SJCRH30 (cell line): ENCODE measurements around the gene LAS1L. TPM values are rescaled to one million over a fixed set of nuclear protein-coding genes. Genes with fewer than 3 reads are reported as not detected.
"Not testable (repeated sequence)": the region's sequence is repeated elsewhere in the genome, so short reads cannot be mapped to it uniquely, and the experiment has no call there.

ENCODE experiments used
- DNase-seq, 2 experiments: peaks; one replicate each; pipeline ENCODE4 v3.0.0-alpha.2; 2015 to 2020
- H3K27ac ChIP-seq: fragments of 250-450 bp; sonication (Bioruptor Pico); 2 replicates; pipeline ENCODE4 v1.5.1; 2020; ENCODE audit warnings: mild to moderate bottlenecking, moderate library complexity
- H3K27me3 ChIP-seq: fragments of 250-450 bp; sonication (Bioruptor Pico); 2 replicates; pipeline ENCODE4 v1.5.1; 2020; ENCODE audit warnings: mild to moderate bottlenecking, moderate library complexity
- H3K36me3 ChIP-seq: fragments of 250-450 bp; sonication (Bioruptor Pico); 2 replicates; pipeline ENCODE4 v1.5.1; 2020; ENCODE audit warnings: mild to moderate bottlenecking, moderate library complexity
- H3K4me1 ChIP-seq: fragments of 250-450 bp; sonication (Bioruptor Pico); 2 replicates; pipeline ENCODE4 v1.5.1; 2020; ENCODE audit warnings: mild to moderate bottlenecking, moderate library complexity
- H3K4me3 ChIP-seq: fragments of 250-450 bp; sonication (Bioruptor Pico); 2 replicates; pipeline ENCODE4 v1.5.1; 2020; ENCODE audit warnings: mild to moderate bottlenecking, moderate library complexity
- H3K9me3 ChIP-seq: fragments of 250-450 bp; sonication (Bioruptor Pico); replicated peaks from 2 replicates; pipeline ENCODE4 v1.5.1; 2020; ENCODE audit warnings: mild to moderate bottlenecking, moderate library complexity
- total RNA-seq: library from RNA; depleted of rRNA; stranded (reverse); fragments of >200 nt; shearing (Covaris generic); gene quantifications from 2 replicates; pipeline ENCODE4 v1.2.3, GENCODE V29; 2014; rRNA removed

The LAS1L gene
- total RNA-seq, result 66.0 and 72.8 TPM in 2 replicates

- Histone ChIP-seq H3K27me3 (no peaks in the 10 kb centered on the region), H3K9me3 (no peaks in the 10 kb centered on the region; the same call in 1 of the 2 replicates), H3K4me3 (peak within 1 kb of the TSS; percentile 83), H3K27ac (peak within 1 kb of the TSS; percentile 64), H3K36me3 (peaks cover 18% of the 10 kb centered on the region), H3K4me1 (peaks cover 4% of the 10 kb centered on the region; the same call in 1 of the 2 replicates)
- peak; percentile 94 to 97 for DNase-seq
Observed at GRCh38 chrX:65534450-65535292, at the start of gene LAS1L. Gene LAS1L, minus strand, starts transcription at chrX:65534787. Its CDS starts 72 bp downstream, at chrX:65534715.

- H3K4me3 ChIP-seq, result no peak overlapping the region
- H3K9me3 ChIP-seq, result no peaks in the 10 kb centered on the region
- H3K36me3 ChIP-seq, result no peaks in the 10 kb centered on the region
- H3K27ac ChIP-seq, result no peak overlapping the region
- DNase-seq, result no peak
- H3K4me1 ChIP-seq, result no peaks in the 10 kb centered on the region
- H3K27me3 ChIP-seq, result no peaks in the 10 kb centered on the region
Observed at GRCh38 chrX:65582450-65583082, 48.0 kb upstream of the LAS1L start.

GRCh38 chrX:65581661-65582339, 47.2 kb upstream of the LAS1L start:
- Histone ChIP-seq H3K4me3 (no peak overlapping the region), H3K4me1 (no peaks in the 10 kb centered on the region), H3K27me3 (no peaks in the 10 kb centered on the region), H3K9me3 (no peaks in the 10 kb centered on the region), H3K36me3 (no peaks in the 10 kb centered on the region), H3K27ac (no peak overlapping the region)
- DNase-seq, result peak; percentile 48 to 81

DNA sequence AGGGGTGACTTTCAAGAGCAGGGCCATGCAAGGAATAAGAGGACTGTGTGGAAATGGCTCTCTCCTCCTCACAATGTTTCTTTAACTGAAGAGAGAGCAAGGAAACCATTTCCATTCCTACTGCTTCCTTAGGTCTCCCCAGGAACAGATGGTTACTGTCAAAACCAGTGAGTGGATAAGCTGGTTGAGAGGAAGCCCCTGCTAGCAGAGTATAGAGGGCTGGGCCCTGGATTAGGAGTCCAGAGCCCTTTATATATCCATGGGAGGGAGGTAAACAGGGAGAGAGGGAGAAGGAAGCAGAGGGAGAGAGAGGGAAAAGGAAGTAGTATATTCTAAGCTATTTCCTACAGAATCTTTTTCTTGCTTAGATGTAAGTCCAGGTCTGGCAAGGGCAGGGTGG, 43.8 kb upstream of the LAS1L start:
- H3K4me1 ChIP-seq, result no peaks in the 10 kb centered on the region
- H3K36me3 ChIP-seq, result no peaks in the 10 kb centered on the region
- H3K4me3 ChIP-seq, result no peak overlapping the region
- H3K27ac ChIP-seq, result no peak overlapping the region
- no peaks in the 10 kb centered on the region for H3K9me3 ChIP-seq
- DNase-seq, result no peak
- no peaks in the 10 kb centered on the region for H3K27me3 ChIP-seq

- Histone ChIP-seq H3K4me3 (no peak overlapping the region), H3K4me1 (no peaks in the 10 kb centered on the region), H3K36me3 (no peaks in the 10 kb centered on the region)
Observed at GRCh38 chrX:65576160-65576559, 41.6 kb upstream of the LAS1L start.

DNA sequence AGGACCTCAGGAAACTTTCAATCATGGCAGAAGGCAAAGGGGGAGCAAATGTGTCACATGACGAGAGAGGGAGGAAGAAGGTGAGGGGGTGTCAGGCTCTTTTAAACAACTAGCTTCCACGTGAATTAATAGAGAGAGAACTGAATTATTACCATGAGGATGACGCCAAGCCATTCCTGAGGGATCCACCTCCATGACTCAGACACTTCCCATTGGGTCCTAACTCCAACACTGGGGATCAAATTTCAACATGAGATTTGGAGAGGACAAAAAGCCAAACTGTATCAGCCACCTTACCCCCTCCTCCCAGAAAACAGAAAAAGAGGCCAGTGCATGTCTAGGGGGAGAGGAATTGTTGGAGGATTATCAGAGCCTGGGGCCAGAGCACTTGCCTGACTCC, 40.4 kb upstream of the LAS1L start:
- Histone ChIP-seq H3K36me3 (no peaks in the 10 kb centered on the region), H3K4me3 (no peak overlapping the region), H3K27ac (no peak overlapping the region), H3K9me3 (no peaks in the 10 kb centered on the region), H3K27me3 (no peaks in the 10 kb centered on the region), H3K4me1 (no peaks in the 10 kb centered on the region)
- DNase-seq, result peak in 1 of 2 experiments; percentile 31

More at GRCh38 chrX:65576160-65576559, 41.6 kb upstream of the LAS1L start:
- no peaks in the 10 kb centered on the region for H3K9me3 ChIP-seq
- H3K27ac ChIP-seq, result no peak overlapping the region
- DNase-seq, result no peak
- H3K27me3 ChIP-seq, result no peaks in the 10 kb centered on the region

DNA sequence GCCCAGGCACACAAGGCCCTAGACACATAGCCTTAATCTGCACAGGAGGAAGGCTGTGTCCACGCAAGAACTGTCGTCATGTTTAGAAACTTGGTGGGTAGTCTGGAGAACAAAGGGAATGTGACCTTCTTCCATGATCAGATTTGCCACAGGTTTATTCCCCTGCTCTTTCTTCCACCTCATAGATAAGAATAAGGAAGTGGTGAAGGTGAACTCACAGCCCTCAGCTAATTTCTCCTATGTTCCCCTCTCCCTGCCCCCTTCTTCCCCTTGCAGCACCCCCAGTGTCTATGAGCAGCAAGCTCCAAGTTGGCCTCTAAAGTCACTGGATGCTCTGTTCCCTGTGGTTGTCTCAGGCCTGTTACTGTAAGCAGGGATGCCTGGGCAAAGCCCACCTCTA, 39.8 kb upstream of the LAS1L start:
- H3K27ac ChIP-seq, result no peak overlapping the region
- no peaks in the 10 kb centered on the region for H3K9me3 ChIP-seq
- no peaks in the 10 kb centered on the region for H3K4me1 ChIP-seq
- no peaks in the 10 kb centered on the region for H3K36me3 ChIP-seq
- H3K4me3 ChIP-seq, result no peak overlapping the region
- no peak for DNase-seq
- H3K27me3 ChIP-seq, result no peaks in the 10 kb centered on the region

DNA sequence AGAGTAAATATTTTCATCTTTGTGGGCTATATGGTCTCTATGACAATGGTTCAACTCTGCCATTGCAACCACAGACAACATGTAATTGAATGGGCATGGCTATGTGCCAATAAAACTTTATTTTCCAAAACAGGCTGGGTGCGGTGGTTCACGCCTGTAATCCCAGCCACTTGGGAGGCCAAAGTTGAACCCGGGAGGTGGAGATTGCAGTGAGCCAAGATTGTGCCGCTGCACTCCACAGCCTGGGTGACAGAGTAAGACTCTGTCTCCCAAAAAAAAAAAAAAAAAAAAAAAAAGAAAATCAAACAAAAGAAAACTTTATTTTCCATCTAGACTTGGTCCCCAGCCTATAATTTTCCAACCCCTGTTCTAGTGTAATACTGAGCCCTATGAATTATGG, 38.4 kb upstream of the LAS1L start:
- Histone ChIP-seq H3K36me3 (no peaks in the 10 kb centered on the region), H3K27me3 (no peaks in the 10 kb centered on the region), H3K9me3 (no peaks in the 10 kb centered on the region), H3K4me3 (no peak overlapping the region), H3K27ac (no peak overlapping the region), H3K4me1 (no peaks in the 10 kb centered on the region)
- no peak for DNase-seq

GRCh38 chrX:65562850-65563249, 28.3 kb upstream of the LAS1L start:
- H3K9me3 ChIP-seq, DNase-seq, H3K27me3 ChIP-seq, H3K4me3 ChIP-seq, H3K27ac ChIP-seq, H3K4me1 ChIP-seq, H3K36me3 ChIP-seq: not testable (repeated sequence)

GRCh38 chrX:65551489-65552339, 17.1 kb upstream of the LAS1L start:
- Histone ChIP-seq H3K27ac (no peak overlapping the region), H3K27me3 (no peaks in the 10 kb centered on the region)

GRCh38 chrX:65551086-65551485, 16.5 kb upstream of the LAS1L start:
- no peaks in the 10 kb centered on the region for H3K36me3 ChIP-seq
- no peak for DNase-seq
- no peaks in the 10 kb centered on the region for H3K27me3 ChIP-seq
- H3K27ac ChIP-seq, result no peak overlapping the region
- H3K9me3 ChIP-seq, result no peaks in the 10 kb centered on the region
- H3K4me1 ChIP-seq, result no peaks in the 10 kb centered on the region
- no peak overlapping the region for H3K4me3 ChIP-seq

More at GRCh38 chrX:65551489-65552339, 17.1 kb upstream of the LAS1L start:
- no peak overlapping the region for H3K4me3 ChIP-seq
- H3K9me3 ChIP-seq, result no peaks in the 10 kb centered on the region
- H3K4me1 ChIP-seq, result no peaks in the 10 kb centered on the region
- no peak for DNase-seq
- no peaks in the 10 kb centered on the region for H3K36me3 ChIP-seq

GRCh38 chrX:65545456-65545855, 10.9 kb upstream of the LAS1L start:
- Histone ChIP-seq H3K9me3 (no peaks in the 10 kb centered on the region), H3K4me1 (no peaks in the 10 kb centered on the region), H3K27me3 (no peaks in the 10 kb centered on the region), H3K27ac (no peak overlapping the region), H3K36me3 (no peaks in the 10 kb centered on the region), H3K4me3 (no peak overlapping the region)
- DNase-seq, result no peak

DNA sequence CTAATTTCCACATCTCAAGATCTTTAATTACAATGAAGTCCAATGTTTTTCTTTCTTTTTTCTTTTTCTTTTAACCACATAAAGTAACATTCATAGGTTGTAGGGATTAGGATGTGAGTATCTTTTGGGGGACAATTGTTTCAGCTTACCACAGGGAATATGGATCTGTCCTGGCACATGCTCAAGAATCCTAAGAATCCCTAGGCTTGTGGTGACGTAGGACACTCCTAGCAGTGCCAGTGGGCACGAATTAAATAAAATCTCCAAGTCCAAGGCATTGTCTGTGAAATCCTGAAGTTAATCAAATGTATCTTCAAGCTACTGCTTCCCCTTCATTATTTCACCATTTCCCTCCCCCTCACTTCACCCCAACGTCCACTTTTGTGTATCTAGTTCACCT, 2.6 kb upstream of the LAS1L start:
- DNase-seq, result no peak

DNA sequence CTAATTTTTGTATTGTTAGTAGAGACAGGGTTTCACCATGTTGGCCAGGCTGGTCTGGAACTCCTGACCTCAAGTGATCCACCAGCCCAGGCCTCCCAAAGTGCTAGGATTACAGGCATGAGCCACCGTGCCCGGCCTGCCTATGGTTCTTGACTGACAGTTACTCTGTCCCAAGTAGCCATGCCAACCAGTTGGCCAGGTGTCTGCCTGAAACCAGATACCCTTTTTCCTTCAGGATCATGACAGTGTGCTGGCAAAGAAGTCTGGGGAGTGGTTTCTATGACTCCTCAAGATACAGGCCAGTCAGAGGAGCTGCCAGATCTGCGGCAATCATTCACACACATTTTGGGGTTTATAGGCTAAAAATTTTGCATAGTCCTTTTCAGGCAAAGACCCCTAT, 1.7 kb upstream of the LAS1L start:
- H3K36me3 ChIP-seq, result peaks cover 9% of the 10 kb centered on the region
- peaks cover 4% of the 10 kb centered on the region; the same call in 1 of the 2 replicates for H3K4me1 ChIP-seq
- H3K4me3 ChIP-seq, result no peak overlapping the region
- DNase-seq, result peak; percentile 26 to 35
- H3K27me3 ChIP-seq, result no peaks in the 10 kb centered on the region
- H3K9me3 ChIP-seq, result no peaks in the 10 kb centered on the region; the same call in 1 of the 2 replicates
- H3K27ac ChIP-seq, result no peak overlapping the region

More for the DNA sequence above, 2.6 kb upstream of the LAS1L start:
- Histone ChIP-seq H3K36me3 (no peaks in the 10 kb centered on the region; the same call in 1 of the 2 replicates), H3K4me1 (peaks cover 4% of the 10 kb centered on the region; the same call in 1 of the 2 replicates), H3K27ac (no peak overlapping the region), H3K27me3 (no peaks in the 10 kb centered on the region), H3K9me3 (no peaks in the 10 kb centered on the region; the same call in 1 of the 2 replicates), H3K4me3 (no peak overlapping the region)
